OCI-LY3 (cell line): ENCODE measurements around the gene KLHDC2.
A peak's percentile ranks its signal among the peaks of the same experiment; 100 is the strongest.

Experiments
- H2AFZ ChIP-seq: fragments of 200-600, 300-600 bp; shearing (Covaris generic); 2 replicates; pipeline ENCODE4 v1.6.0; 2014; ENCODE audit warnings: antibody characterized with exemption, low read depth, low read length
- H3K27ac ChIP-seq: fragments of 200-600, 300-600 bp; sonication (generic); 2 replicates; pipeline ENCODE4 v1.5.1; 2014; ENCODE audit warnings: mild to moderate bottlenecking, low read length, moderate library complexity, mixed read lengths
- H3K27me3 ChIP-seq: fragments of 200-600, 300-600 bp; sonication (generic); 2 replicates; pipeline ENCODE4 v1.6.1; 2014; ENCODE audit warnings: low read depth, low read length, mixed read lengths
- H3K36me3 ChIP-seq: fragments of 200-600, 300-600 bp; sonication (generic); replicated peaks from 2 replicates; pipeline ENCODE3; 2014; ENCODE audit warnings: low read depth, low read length, mixed read lengths
- H3K4me1 ChIP-seq: fragments of 300-600, 200-600 bp; sonication (generic); 2 replicates; pipeline ENCODE4 v1.6.1; 2014; ENCODE audit warnings: low read length, mixed read lengths
- H3K4me2 ChIP-seq: fragments of 200-600, 300-600 bp; sonication (generic); 2 replicates; pipeline ENCODE4 v1.6.1; 2014; ENCODE audit warnings: low read length, mixed read lengths
- H3K4me3 ChIP-seq: fragments of 300-600, 200-600 bp; sonication (generic); 2 replicates; pipeline ENCODE4 v1.5.1; 2014; ENCODE audit warnings: antibody characterized with exemption, mild to moderate bottlenecking, low read length, moderate library complexity
- H3K79me2 ChIP-seq: fragments of 300-600, 200-600 bp; shearing (Covaris generic); 2 replicates; pipeline ENCODE4 v1.6.1; 2014; ENCODE audit warnings: mild to moderate bottlenecking, low read length, mixed read lengths
- H3K9ac ChIP-seq: fragments of 300-600, 200-600 bp; shearing (Covaris generic); 2 replicates; pipeline ENCODE4 v1.6.0; 2014; ENCODE audit warnings: mild to moderate bottlenecking, low read length, moderate library complexity
- H3K9me3 ChIP-seq: fragments of 200-600, 300-600 bp; shearing (Covaris generic); 2 replicates; pipeline ENCODE4 v1.6.1; 2014; ENCODE audit warnings: low read length, mixed read lengths; ENCODE audit not compliant: insufficient read depth
- H4K20me1 ChIP-seq: fragments of 200-600, 300-600 bp; sonication (generic); 2 replicates; pipeline ENCODE4 v1.6.1; 2016; ENCODE audit warnings: low read length, mixed read lengths; ENCODE audit not compliant: insufficient read depth
- EZH2phosphoT487 ChIP-seq: fragments of 200-600 bp; shearing (Covaris generic); IDR thresholded peaks from 2 replicates; pipeline ENCODE4 v1.6.1; 2018; ENCODE audit warnings: antibody characterized with exemption, mixed run types, low read depth
- TF ChIP-seq, protein P1 (sequence below): fragments of 200-600, 300-600 bp; sonication (generic); IDR thresholded peaks from 2 replicates; pipeline ENCODE4 v1.5.1; 2014; ENCODE audit warnings: antibody characterized with exemption, low read length, low read depth

Gene KLHDC2

DNA sequence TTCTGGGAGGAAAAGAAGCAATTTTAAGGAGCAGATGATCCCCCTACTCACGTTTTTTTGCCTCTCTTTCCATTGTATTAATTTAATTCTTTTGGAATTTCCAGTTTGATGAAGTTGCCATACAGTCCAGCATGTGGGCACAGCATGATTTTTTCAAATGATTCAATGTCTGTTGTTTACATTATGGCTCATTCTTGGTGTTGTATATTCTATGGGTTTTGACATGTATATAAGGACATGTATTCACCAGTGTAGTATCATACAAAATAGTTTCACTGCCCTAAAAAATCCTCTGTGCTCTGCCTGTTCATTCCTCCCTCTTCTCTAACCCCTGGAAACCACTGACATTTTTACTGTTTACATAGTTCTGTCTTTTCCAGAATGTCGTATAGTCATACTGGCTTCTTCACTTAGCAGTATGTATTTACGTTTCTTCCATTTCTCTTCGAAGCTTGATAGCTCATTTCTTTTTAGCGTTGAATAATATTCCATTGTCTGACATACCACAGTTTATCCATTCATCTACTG, 13.3 kb upstream of the KLHDC2 start:
- no peaks in the 10 kb centered on the region for H3K9me3 ChIP-seq
- no peaks in the 10 kb centered on the region for H3K79me2 ChIP-seq
- H3K27me3 ChIP-seq = no peaks in the 10 kb centered on the region
- no peaks in the 10 kb centered on the region for H3K36me3 ChIP-seq
- no peak overlapping the region for H3K9ac ChIP-seq
- no peak overlapping the region for H3K4me2 ChIP-seq
- TF ChIP-seq, protein P1, sequence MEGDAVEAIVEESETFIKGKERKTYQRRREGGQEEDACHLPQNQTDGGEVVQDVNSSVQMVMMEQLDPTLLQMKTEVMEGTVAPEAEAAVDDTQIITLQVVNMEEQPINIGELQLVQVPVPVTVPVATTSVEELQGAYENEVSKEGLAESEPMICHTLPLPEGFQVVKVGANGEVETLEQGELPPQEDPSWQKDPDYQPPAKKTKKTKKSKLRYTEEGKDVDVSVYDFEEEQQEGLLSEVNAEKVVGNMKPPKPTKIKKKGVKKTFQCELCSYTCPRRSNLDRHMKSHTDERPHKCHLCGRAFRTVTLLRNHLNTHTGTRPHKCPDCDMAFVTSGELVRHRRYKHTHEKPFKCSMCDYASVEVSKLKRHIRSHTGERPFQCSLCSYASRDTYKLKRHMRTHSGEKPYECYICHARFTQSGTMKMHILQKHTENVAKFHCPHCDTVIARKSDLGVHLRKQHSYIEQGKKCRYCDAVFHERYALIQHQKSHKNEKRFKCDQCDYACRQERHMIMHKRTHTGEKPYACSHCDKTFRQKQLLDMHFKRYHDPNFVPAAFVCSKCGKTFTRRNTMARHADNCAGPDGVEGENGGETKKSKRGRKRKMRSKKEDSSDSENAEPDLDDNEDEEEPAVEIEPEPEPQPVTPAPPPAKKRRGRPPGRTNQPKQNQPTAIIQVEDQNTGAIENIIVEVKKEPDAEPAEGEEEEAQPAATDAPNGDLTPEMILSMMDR = no peak
- TF ChIP-seq EZH2phosphoT487 = no peak
- H3K4me1 ChIP-seq = no peaks in the 10 kb centered on the region
- no peaks in the 10 kb centered on the region for H4K20me1 ChIP-seq
- H2AFZ ChIP-seq = no peak overlapping the region
- H3K27ac ChIP-seq = no peak overlapping the region
- H3K4me3 ChIP-seq = no peak overlapping the region

DNA sequence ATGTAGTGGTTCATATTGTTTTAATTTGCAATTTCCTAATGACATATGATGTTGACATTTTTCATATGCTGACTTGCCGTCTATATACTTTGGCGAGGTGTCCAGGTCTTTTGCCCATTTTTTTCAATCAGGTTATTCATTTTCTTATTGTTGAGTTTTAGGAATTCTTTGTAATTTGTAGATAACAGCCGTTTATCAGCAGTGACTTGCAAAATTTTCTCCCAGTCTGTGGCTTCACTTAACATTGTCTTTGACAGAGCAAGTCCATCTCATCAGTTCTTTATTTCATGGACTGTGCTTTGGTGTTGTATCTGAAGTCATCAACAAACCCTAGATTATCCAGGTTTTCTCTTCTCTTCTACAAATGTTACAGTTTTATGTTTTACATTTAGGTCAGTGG, 12.6 kb upstream of the KLHDC2 start:
- no peak overlapping the region for H3K27ac ChIP-seq

DNA sequence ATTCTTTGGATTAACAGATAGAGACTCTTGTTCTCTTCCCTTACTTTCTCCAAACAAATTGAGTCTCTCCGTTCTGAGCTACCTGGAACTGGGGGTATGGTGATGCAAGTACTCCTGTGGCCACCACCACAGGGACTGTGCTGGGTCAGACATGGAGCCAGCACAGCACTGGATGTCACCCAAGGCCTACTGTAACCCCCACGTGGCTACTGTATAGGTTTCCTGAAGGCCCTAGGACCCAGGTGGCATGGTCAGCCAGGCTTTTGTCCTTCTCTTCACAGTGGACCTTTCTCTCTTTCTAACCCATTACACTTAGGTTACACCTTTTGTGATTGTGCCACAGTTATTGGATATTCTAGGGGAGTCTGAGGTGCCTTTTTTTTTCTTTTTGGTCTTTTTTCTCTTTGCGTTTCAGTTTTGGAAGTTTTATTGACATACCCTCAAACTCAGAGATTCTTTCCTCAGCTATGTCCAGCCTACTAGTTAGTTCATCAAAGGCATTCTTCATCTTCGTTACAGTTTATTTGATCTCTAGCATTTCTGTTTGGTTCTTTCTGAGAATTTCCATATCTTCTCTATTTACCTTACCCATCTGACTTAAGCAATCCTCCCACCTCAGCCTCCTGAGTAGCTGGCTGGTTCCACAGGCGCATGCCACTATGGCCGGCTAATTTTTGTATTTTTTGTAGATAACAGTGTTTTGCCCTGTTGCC, 6.0 kb upstream of the KLHDC2 start:
- Histone ChIP-seq H3K27ac (no peak overlapping the region), H2AFZ (no peak overlapping the region), H3K9me3 (no peaks in the 10 kb centered on the region), H3K9ac (no peak overlapping the region), H3K27me3 (no peaks in the 10 kb centered on the region), H3K4me2 (no peak overlapping the region), H3K4me1 (peaks cover 3% of the 10 kb centered on the region), H3K79me2 (no peaks in the 10 kb centered on the region), H3K36me3 (no peaks in the 10 kb centered on the region), H3K4me3 (no peak overlapping the region), H4K20me1 (no peaks in the 10 kb centered on the region)
- no peak for TF ChIP-seq EZH2phosphoT487
- TF ChIP-seq, protein P1 = no peak

More for the DNA sequence above, 12.6 kb upstream of the KLHDC2 start:
- H3K9me3 ChIP-seq = no peaks in the 10 kb centered on the region
- no peaks in the 10 kb centered on the region for H3K4me1 ChIP-seq
- H3K4me3 ChIP-seq = no peak overlapping the region
- no peaks in the 10 kb centered on the region for H4K20me1 ChIP-seq
- TF ChIP-seq EZH2phosphoT487 = no peak
- TF ChIP-seq, protein P1 = no peak
- no peak overlapping the region for H3K4me2 ChIP-seq
- H3K9ac ChIP-seq = no peak overlapping the region
- no peaks in the 10 kb centered on the region for H3K36me3 ChIP-seq
- no peaks in the 10 kb centered on the region for H3K79me2 ChIP-seq
- no peak overlapping the region for H2AFZ ChIP-seq
- no peaks in the 10 kb centered on the region for H3K27me3 ChIP-seq

DNA sequence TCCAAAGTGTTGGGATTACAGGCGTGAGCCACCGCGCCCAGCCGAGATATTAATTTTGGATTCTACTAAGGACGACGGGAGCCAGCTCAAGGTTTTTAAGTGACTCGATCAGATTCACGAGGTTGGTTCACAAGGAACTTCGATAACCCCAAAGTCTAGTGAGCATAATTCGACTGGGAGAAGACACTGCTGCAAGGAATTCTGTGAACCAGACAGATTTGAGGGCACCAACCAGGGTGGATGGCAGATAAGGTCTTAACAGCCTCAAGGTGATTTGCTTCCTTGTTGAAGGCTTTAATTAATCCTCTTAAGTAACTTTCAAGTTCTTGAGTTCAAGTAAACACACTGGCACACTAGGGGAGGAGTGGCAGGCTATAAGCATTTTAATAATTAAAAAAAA, 1.1 kb upstream of the KLHDC2 start:
- peak overlapping the region; percentile 85 for H3K27ac ChIP-seq
- H3K36me3 ChIP-seq = no peaks in the 10 kb centered on the region
- H3K9ac ChIP-seq = peak overlapping the region; percentile 88
- H2AFZ ChIP-seq = peak overlapping the region; percentile 90
- no peaks in the 10 kb centered on the region for H3K9me3 ChIP-seq
- no peaks in the 10 kb centered on the region for H3K27me3 ChIP-seq
- H3K79me2 ChIP-seq = peaks cover 28% of the 10 kb centered on the region
- peak overlapping the region; percentile 79 for H3K4me2 ChIP-seq
- peaks cover 10% of the 10 kb centered on the region for H3K4me1 ChIP-seq
- peak overlapping the region; percentile 83 for H3K4me3 ChIP-seq
- no peaks in the 10 kb centered on the region for H4K20me1 ChIP-seq
- TF ChIP-seq EZH2phosphoT487 = no peak
- TF ChIP-seq, protein P1 = no peak
